ENCODE data around the gene JAG1.
A peak's percentile ranks its signal among the peaks of the same experiment; 100 is the strongest.

The JAG1 gene

GRCh38 chr20:10652185-10652584, 21.6 kb downstream of the JAG1 start:
- DNase-seq: no peak

GRCh38 chr20:10651227-10651990, 22.4 kb downstream of the JAG1 start:
- DNase-seq: no peak

GRCh38 chr20:10649797-10650160, 24.0 kb downstream of the JAG1 start:
- no peak for DNase-seq

- no peak for DNase-seq
Observed at GRCh38 chr20:10649080-10649796, 24.6 kb downstream of the JAG1 start.

GRCh38 chr20:10648651-10649050, 25.1 kb downstream of the JAG1 start:
- no peak for DNase-seq

GRCh38 chr20:10647909-10648308, 25.9 kb downstream of the JAG1 start:
- DNase-seq: no peak

GRCh38 chr20:10647471-10647870, 26.3 kb downstream of the JAG1 start:
- peak in 1 of 2 donors; percentile 2 for DNase-seq

- no peak for DNase-seq
Observed at GRCh38 chr20:10646886-10647420, 26.8 kb downstream of the JAG1 start.

GRCh38 chr20:10646006-10646405, 27.8 kb downstream of the JAG1 start:
- no peak for DNase-seq

GRCh38 chr20:10645205-10645570, 28.6 kb downstream of the JAG1 start:
- no peak for DNase-seq

- no peak for DNase-seq
Observed at GRCh38 chr20:10644458-10645204, 29.2 kb downstream of the JAG1 start.

- DNase-seq: no peak
Observed at GRCh38 chr20:10643560-10643873, 30.3 kb downstream of the JAG1 start.

- DNase-seq: no peak
Observed at GRCh38 chr20:10642856-10643559, 30.8 kb downstream of the JAG1 start.

- no peak for DNase-seq
Observed at GRCh38 chr20:10641893-10642292, 31.9 kb downstream of the JAG1 start.

- no peak for DNase-seq
Observed at GRCh38 chr20:10641467-10641866, 32.3 kb downstream of the JAG1 start.

- no peak for DNase-seq
Observed at GRCh38 chr20:10640897-10641296, 32.9 kb downstream of the JAG1 start.

- DNase-seq: no peak
Observed at GRCh38 chr20:10639737-10640556, 33.9 kb downstream of the JAG1 start.

GRCh38 chr20:10639077-10639736, 34.6 kb downstream of the JAG1 start:
- no peak for DNase-seq

GRCh38 chr20:10637563-10637962, 36.2 kb downstream of the JAG1 start:
- no peak for DNase-seq

GRCh38 chr20:10637031-10637559, 36.7 kb downstream of the JAG1 start:
- no peak for DNase-seq

- DNase-seq: no peak
Observed at GRCh38 chr20:10636326-10636818, 37.4 kb downstream of the JAG1 start.

Measured in CD4-positive, alpha-beta T cell treated with Interferon alpha-2 for 1 hour (primary cell).